ENCODE data around the gene MAEL.

Gene MAEL

GRCh38 chr1:167068761-167069160 is 79.7 kb downstream of the MAEL start:
- H3K4me3 ChIP-seq (ENCODE audit: control insufficient read depth, low read depth, low read length): no peak overlapping the region
- no peak for DNase-seq (ENCODE audit: low read depth)
- TF ChIP-seq, protein P1, sequence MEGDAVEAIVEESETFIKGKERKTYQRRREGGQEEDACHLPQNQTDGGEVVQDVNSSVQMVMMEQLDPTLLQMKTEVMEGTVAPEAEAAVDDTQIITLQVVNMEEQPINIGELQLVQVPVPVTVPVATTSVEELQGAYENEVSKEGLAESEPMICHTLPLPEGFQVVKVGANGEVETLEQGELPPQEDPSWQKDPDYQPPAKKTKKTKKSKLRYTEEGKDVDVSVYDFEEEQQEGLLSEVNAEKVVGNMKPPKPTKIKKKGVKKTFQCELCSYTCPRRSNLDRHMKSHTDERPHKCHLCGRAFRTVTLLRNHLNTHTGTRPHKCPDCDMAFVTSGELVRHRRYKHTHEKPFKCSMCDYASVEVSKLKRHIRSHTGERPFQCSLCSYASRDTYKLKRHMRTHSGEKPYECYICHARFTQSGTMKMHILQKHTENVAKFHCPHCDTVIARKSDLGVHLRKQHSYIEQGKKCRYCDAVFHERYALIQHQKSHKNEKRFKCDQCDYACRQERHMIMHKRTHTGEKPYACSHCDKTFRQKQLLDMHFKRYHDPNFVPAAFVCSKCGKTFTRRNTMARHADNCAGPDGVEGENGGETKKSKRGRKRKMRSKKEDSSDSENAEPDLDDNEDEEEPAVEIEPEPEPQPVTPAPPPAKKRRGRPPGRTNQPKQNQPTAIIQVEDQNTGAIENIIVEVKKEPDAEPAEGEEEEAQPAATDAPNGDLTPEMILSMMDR (IDR thresholded peaks at IDR 0.05; ENCODE audit: control insufficient read depth, insufficient read depth, low read depth, low read length, missing control alignments): no peak

- TF ChIP-seq, protein P1 (IDR thresholded peaks at IDR 0.05; ENCODE audit: control insufficient read depth, insufficient read depth, low read depth, low read length, missing control alignments): no peak
- no peak for DNase-seq (ENCODE audit: low read depth)
- H3K4me3 ChIP-seq (ENCODE audit: control insufficient read depth, low read depth, low read length): no peak overlapping the region
Measured at GRCh38 chr1:167071286-167071685, 82.2 kb downstream of the MAEL start.

All from AG09309 (cell line).